HG03064 (cell line): Measurements from ENCODE around the gene HUS1B.

ENCODE experiments used
- ATAC-seq: cut with Tn5 transposase; IDR thresholded peaks from one replicate; pipeline ENCODE4 v1.9.1; 2021; ENCODE audit warnings: low read depth; ENCODE audit not compliant: unreplicated experiment

HUS1B gene

GRCh38 chr6:626236-626635 is 30.7 kb downstream of the HUS1B start:
- ATAC-seq, result no peak

GRCh38 chr6:624979-625378 is 31.9 kb downstream of the HUS1B start:
- ATAC-seq, result no peak

GRCh38 chr6:622462-622861 is 34.4 kb downstream of the HUS1B start:
- ATAC-seq, result no peak

- ATAC-seq, result no peak
These were observed 35.0 kb downstream of the HUS1B start for GRCh38 chr6:621931-622330.

- no peak for ATAC-seq
These were observed 36.0 kb downstream of the HUS1B start for GRCh38 chr6:620950-621349.

- ATAC-seq, result no peak
These were observed 36.7 kb downstream of the HUS1B start for GRCh38 chr6:620166-620565.

GRCh38 chr6:617456-618100 is 39.3 kb downstream of the HUS1B start:
- no peak for ATAC-seq

- ATAC-seq, result no peak
These were observed 42.9 kb downstream of the HUS1B start for GRCh38 chr6:613981-614380.

GRCh38 chr6:611928-612327 is 45.0 kb downstream of the HUS1B start:
- ATAC-seq, result no peak

GRCh38 chr6:610882-611281 is 46.0 kb downstream of the HUS1B start:
- ATAC-seq, result no peak

- ATAC-seq, result no peak
These were observed 47.0 kb downstream of the HUS1B start for GRCh38 chr6:609905-610304.

GRCh38 chr6:606829-607379 is 50.0 kb downstream of the HUS1B start:
- ATAC-seq, result no peak
